Coronary artery (tissue), 2 donors: ENCODE results near the gene IDUA.
"Not testable (repeated sequence)": the region's sequence is repeated elsewhere in the genome, so short reads cannot be mapped to it uniquely, and the experiment has no call there.

Experiments used
- DNase-seq: peaks from one replicate; pipeline ENCODE4 v3.0.0-alpha.2; 2017; ENCODE audit warnings: low spot score
- H3K27ac ChIP-seq, 2 donors: fragments of 200-600 bp; sonication (generic); one replicate each; pipeline ENCODE4 v1.5.1; 2016 to 2019
- H3K4me3 ChIP-seq: fragments of 200-600 bp; sonication (generic); 2 replicates; pipeline ENCODE4 v1.5.1; 2016; ENCODE audit warnings: mild to moderate bottlenecking, moderate library complexity
- TF ChIP-seq, protein P1 (sequence below): fragments of 200-600 bp; sonication (generic); IDR thresholded peaks from one replicate; pipeline ENCODE4 v1.5.1; 2019; ENCODE audit warnings: antibody characterized with exemption

The IDUA gene

DNA sequence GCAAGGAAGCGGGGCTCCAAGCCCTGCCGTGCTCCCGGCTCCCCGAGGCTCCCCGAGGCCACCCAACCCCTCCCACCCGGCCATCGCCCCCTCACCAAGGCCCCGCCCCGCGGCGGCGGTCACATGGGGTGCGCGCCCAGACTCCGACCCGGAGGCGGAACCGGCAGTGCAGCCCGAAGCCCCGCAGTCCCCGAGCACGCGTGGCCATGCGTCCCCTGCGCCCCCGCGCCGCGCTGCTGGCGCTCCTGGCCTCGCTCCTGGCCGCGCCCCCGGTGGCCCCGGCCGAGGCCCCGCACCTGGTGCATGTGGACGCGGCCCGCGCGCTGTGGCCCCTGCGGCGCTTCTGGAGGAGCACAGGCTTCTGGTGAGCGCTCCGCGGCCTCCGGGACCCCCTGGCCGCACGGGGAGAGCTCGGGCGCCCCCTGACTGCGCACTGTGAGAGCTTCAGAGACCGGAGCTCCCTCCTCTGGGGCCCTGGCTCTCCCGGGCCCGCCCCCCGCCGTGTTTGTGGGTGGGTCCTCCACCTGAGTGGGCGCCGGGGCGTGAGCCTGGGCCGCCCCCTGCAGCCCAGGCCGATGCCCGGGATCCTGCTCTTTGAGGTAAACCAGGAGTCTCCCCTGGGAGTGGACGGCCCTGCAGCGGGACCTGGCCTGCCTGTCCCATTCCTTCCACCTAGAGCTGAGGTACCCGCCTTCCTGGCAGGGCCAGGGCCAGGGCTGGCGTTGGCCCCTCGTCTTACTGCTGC lies at the start of gene IDUA:
Gene IDUA (plus strand): TSS at position 166 of the 745 bp plus-strand sequence. CDS start 41 bp downstream, at position 207.
- H3K4me3 ChIP-seq = peak within 1 kb of the TSS; percentile 81
- TF ChIP-seq, protein P1, sequence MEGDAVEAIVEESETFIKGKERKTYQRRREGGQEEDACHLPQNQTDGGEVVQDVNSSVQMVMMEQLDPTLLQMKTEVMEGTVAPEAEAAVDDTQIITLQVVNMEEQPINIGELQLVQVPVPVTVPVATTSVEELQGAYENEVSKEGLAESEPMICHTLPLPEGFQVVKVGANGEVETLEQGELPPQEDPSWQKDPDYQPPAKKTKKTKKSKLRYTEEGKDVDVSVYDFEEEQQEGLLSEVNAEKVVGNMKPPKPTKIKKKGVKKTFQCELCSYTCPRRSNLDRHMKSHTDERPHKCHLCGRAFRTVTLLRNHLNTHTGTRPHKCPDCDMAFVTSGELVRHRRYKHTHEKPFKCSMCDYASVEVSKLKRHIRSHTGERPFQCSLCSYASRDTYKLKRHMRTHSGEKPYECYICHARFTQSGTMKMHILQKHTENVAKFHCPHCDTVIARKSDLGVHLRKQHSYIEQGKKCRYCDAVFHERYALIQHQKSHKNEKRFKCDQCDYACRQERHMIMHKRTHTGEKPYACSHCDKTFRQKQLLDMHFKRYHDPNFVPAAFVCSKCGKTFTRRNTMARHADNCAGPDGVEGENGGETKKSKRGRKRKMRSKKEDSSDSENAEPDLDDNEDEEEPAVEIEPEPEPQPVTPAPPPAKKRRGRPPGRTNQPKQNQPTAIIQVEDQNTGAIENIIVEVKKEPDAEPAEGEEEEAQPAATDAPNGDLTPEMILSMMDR = no peak
- peak within 1 kb of the TSS; percentile 11 to 75 for H3K27ac ChIP-seq
- no peak for DNase-seq

DNA sequence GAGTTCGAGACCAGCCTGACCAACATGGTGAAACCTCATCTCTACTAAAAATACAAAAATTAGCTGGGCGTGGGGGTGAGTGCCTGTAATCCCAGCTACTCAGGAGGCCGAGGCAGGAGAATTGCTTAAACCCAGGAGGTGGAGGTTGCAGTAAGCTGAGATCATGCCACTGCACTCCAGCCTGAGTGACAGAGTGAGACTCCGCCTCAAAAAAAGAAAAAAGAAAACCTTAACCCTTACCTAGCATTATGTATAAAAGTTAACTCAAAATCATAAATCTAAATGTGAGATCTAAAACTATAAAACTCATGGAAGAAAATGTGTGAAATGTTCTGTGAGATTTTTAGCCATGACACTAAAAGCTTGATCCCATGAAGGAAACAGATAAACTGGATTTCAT lies 47.3 kb upstream of the IDUA start:
- not testable (repeated sequence) for DNase-seq, H3K4me3 ChIP-seq, H3K27ac ChIP-seq

- Histone ChIP-seq H3K4me3 (no peak overlapping the region), H3K27ac (no peak overlapping the region)
- no peak for DNase-seq
- TF ChIP-seq, protein P1 = no peak
These were observed 41.4 kb upstream of the IDUA start for GRCh38 chr4:945274-946102.

GRCh38 chr4:946103-946450 lies 40.8 kb upstream of the IDUA start:
- H3K4me3 ChIP-seq = no peak overlapping the region
- DNase-seq = no peak
- H3K27ac ChIP-seq = no peak overlapping the region
- TF ChIP-seq, protein P1 = no peak

GRCh38 chr4:946517-947471 lies 40.0 kb upstream of the IDUA start:
- TF ChIP-seq, protein P1 = no peak
- Histone ChIP-seq H3K4me3 (no peak overlapping the region), H3K27ac (no peak overlapping the region)
- no peak for DNase-seq

DNA sequence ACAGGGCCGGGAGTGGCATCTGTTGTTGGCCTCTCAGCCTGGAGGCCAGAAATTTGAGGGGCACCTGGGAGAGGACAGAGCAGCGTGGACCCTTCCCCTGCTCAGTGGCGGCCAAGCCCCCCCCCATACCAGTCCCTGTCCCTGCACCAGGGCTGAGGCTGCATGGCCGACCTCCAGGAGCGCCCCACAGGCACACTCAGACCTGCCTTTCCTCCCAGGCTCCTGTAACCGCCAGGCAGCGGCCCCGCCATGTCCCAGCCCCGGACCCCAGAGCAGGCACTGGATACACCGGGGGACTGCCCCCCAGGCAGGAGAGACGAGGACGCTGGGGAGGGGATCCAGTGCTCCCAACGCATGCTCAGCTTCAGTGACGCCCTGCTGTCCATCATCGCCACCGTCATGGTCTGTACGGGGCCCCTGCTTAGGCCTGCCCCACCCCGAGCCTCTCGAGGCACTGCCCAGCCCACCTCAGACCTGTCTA lies 39.3 kb upstream of the IDUA start:
- TF ChIP-seq, protein P1 = no peak
- no peak for DNase-seq
- H3K27ac ChIP-seq = no peak overlapping the region
- H3K4me3 ChIP-seq = no peak overlapping the region
